Right cardiac atrium (tissue), 5 donors: ENCODE data around the gene COL5A1. TPM values are rescaled to one million over a fixed set of nuclear protein-coding genes. Genes with fewer than 3 reads are reported as not detected.

ENCODE experiments used
- ATAC-seq, 2 donors: fragments of 200-7000 bp; cut with Tn5 transposase; one replicate each; pipeline versions ENCODE4 v1.8.0 to v1.9.1; 2020; ENCODE audit warnings: moderate library complexity in 2 of 2, mild to moderate bottlenecking in 1 of 2
- DNase-seq, 3 donors: peaks; one replicate each; pipeline ENCODE4 v3.0.0-alpha.2; 2020
- H3K27ac ChIP-seq: one replicate; pipeline ENCODE4 v1.5.1; 2013; ENCODE audit warnings: mild to moderate bottlenecking, low read length, control low read depth, moderate library complexity
- H3K27me3 ChIP-seq: one replicate; pipeline ENCODE4 v1.6.1; 2013; ENCODE audit not compliant: control insufficient read depth, insufficient read depth
- H3K4me1 ChIP-seq: one replicate; pipeline ENCODE4 v1.6.1; 2013; ENCODE audit warnings: low read length; ENCODE audit not compliant: control insufficient read depth, insufficient read depth
- H3K4me3 ChIP-seq: one replicate; pipeline ENCODE4 v1.5.1; 2013; ENCODE audit warnings: low read length, control low read depth
- H3K9me3 ChIP-seq: one replicate; pipeline ENCODE4 v1.6.1; 2013; ENCODE audit warnings: low read length; ENCODE audit not compliant: control insufficient read depth
- WGBS: extraction: QIAGEN DNeasy Blood & Tissue Kit; methylation state at CpG from one replicate; pipeline ENCODE4 v1.1.7; 2013; 5-methylcytosine and 5-hydroxymethylcytosine counted together
- intact Hi-C, 4 donors: fragments of 100-400 bp; cut with DNase I; formaldehyde crosslinking; loops; one replicate each; pipeline versions ENCODE4 v1.11.0 to v1.14.0; 2022 to 2023
- microRNA-seq, 2 donors: library from miRNA; unstranded; fragments of <30 nt; microRNA quantifications; one replicate each; pipeline ENCODE4 v1.2.0, GENCODE V29; 2020 to 2021
- polyA plus RNA-seq: library from polyadenylated mRNA; stranded (reverse); fragments of 200-250 nt; gene quantifications from one replicate; pipeline ENCODE4 v1.2.3, GENCODE V29; 2013
- total RNA-seq, 4 donors: library from RNA; stranded (reverse); fragmentation: NEBNext Ultra II Directional; extraction: Animal tissue kit (Norgen Biotek cat#: 25700); gene quantifications; one replicate each; pipeline ENCODE4 v1.2.1, GENCODE V29; 2021
- donor health status: healthy with polysubstance abuse.
- donor health status: DM: no; HTN: yes; CAD: no.
- donor health status: DM: no; HTN: no; CAD: no.
- donor health status: DM: no; HTN: yes; CAD: no; lungs with severe emphysema.
- donor health status: DM: yes; HTN: yes; CAD: no.

COL5A1 gene
- total and polyA plus RNA-seq, 5 donors, result 15.4 to 35.8 (median 22.7) TPM

DNA sequence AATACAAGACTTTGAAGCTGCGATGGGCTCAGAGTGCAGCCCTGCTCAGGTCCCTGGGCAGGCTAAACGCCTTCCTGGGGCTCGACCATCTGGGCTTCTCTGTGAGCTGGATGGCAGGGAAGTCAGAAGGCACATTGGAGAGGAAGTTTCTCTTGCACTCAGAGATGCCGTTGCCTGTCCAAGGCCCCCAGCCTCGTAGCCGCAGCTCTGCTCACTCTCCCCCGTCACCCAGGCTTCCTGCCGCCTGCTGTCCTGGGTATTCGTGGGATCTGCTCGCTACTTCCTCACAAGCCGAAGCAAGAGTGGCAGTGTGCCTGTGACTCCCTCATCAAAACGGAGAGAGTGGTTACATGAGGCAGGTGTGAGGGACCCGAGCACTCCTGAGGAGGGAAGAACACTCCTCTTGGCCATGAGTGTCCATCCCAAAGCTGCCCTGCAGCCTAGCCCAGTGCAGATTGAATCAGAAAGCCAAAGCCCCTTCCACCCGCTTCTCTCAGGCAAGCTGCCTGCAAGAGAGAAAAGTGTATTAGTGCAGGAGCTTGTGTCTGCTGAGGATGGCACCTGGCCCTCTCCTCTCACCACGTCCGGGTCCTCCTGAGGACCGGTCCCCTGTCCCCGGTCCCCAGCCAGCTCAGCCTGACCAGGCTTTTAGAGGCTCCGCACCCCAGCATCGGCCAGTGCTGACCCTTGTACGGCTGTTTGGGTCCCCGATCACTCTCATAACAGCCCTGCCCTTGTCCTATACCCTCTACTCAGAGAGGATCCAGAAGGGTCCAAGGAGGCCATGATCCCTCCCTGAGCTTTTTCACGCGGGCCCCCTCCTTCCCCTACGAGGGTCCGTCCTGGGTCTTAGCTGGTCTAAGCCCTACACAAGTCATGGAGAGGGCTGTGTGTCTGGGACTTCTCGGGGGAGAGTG, 246.3 kb downstream of the COL5A1 start:
- intact Hi-C loops, result no loop called here
- Histone ChIP-seq H3K9me3 (no peaks in the 10 kb centered on the region), H3K4me3 (no peak overlapping the region), H3K27me3 (no peaks in the 10 kb centered on the region), H3K4me1 (no peaks in the 10 kb centered on the region), H3K27ac (no peak overlapping the region)
- no peak for ATAC-seq
- 70% methylated on average over 27 of the region's 27 CpGs for WGBS
- DNase-seq, result no peak

DNA sequence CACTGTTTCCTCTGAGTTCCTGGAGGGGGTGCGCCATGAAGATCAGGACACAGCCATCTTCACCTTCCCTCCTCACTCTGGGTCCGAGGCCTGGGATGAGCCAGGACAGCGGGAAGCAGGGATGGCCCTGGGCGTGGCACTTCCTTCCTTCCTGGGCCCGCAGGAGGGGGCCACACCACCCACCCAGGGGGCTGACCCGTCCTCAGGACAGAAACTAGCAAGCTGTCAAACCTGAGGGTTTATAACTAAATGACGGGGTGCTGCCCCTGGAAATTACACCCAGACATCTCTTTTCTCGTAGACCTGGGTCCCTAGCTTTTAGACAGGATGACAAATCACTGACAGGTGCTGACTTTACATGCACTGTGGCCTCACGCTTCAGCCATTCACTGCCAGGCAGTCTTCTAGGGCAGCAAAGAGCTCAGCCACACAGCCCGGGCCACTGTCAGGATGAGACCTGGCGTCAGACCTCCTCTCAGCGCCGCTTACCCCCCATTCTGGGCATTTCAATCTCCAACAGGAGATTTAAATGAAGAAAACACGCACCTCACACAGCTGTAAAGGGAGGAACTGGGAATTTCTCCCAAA, 247.1 kb downstream of the COL5A1 start:
- Histone ChIP-seq H3K9me3 (no peaks in the 10 kb centered on the region), H3K4me1 (no peaks in the 10 kb centered on the region), H3K27ac (no peak overlapping the region), H3K27me3 (no peaks in the 10 kb centered on the region), H3K4me3 (no peak overlapping the region)
- intact Hi-C loops, result no loop called here
- ATAC-seq (no peak), DNase-seq (no peak)
- 86% methylated on average over 14 of the region's 14 CpGs for WGBS

DNA sequence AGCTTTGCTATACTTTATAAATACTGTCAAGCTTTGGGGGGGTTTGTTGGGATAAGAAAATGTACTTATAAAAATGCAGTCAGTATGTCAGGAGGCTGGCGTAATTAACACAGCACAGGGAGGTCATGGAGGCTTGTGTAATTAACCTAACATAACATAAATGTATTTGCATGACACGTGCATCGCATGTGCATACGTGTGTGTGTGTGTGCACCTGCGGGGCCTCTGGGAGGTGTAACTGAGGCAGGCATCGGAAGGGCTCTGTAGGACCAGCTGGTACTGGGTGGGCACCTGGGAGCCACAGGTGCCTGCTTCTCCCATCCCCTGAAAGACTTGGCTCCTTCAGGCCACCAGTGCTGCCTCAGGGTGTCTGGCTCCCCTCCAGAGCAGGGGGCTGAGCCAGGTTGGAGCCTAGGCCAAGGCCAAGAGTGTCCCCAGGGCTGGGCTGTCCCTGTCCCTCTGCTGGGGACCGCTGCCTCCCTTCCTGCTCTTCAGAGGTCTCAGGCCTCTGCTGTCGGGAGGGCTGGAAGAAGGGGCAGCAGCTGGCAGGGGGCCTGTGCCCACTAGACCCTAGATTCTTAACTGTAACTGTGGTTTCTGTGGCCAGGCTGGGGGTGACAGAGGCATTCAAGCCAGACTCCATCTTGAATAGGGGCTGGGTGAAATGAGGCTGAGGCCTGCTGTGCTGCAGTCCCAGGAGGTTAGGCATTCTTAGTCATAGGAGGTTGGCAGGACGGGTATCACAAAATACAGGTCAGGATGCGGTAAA, 248.0 kb downstream of the COL5A1 start:
- 89% methylated on average over 10 of the region's 10 CpGs for WGBS
- Histone ChIP-seq H3K4me3 (no peak overlapping the region), H3K27ac (no peak overlapping the region), H3K4me1 (no peaks in the 10 kb centered on the region), H3K27me3 (no peaks in the 10 kb centered on the region), H3K9me3 (no peaks in the 10 kb centered on the region)
- intact Hi-C loops, result no loop called here
- ATAC-seq (no peak), DNase-seq (no peak)

DNA sequence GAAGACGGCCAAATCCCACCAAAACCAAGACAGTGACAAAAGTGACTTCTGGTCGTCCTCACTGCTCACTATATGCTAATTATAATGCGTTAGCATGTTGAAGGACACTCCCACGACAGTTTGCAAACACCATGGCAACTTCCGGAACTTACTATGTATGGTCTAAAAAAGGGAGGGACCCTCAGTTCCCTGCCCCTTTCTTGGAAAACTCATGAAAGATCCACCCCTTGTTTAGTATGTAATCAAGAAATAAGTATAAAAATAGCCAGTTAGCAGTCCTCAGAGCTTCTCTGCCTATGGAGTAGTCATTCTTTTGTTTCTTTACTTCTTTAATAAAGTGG, 248.5 kb downstream of the COL5A1 start:
- Histone ChIP-seq H3K27me3 (no peaks in the 10 kb centered on the region), H3K4me3 (no peak overlapping the region), H3K27ac (no peak overlapping the region), H3K9me3 (peaks cover 2% of the 10 kb centered on the region), H3K4me1 (no peaks in the 10 kb centered on the region)
- 69% methylated on average over 5 of the region's 5 CpGs for WGBS
- ATAC-seq (no peak), DNase-seq (no peak)
- intact Hi-C loops, result no loop called here

DNA sequence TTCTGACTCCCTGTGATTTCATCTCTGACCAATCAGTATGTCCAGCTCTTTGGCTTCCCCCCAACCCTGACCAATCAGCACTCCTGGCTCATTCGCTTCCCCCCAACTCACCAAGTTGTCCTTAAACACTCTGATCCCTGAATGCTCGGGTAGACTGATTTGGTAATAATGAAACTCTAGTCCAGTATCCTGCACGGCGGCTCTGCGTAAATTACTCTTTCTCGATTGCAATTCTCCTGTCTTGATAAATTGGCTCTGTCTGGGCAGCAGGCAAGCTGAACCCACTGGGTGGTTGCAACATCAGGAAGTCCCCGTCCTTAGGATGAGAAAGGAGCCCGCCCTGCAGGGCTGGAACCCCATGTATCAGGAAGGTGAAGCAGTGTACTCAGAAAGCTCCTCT, 249.4 kb downstream of the COL5A1 start:
- Histone ChIP-seq H3K4me3 (no peak overlapping the region), H3K9me3 (peaks cover 2% of the 10 kb centered on the region), H3K27ac (no peak overlapping the region), H3K27me3 (no peaks in the 10 kb centered on the region), H3K4me1 (no peaks in the 10 kb centered on the region)
- WGBS, result 82% methylated on average over 8 of the region's 8 CpGs
- intact Hi-C loops, result no loop called here
- DNase-seq (no peak), ATAC-seq (no peak)

DNA sequence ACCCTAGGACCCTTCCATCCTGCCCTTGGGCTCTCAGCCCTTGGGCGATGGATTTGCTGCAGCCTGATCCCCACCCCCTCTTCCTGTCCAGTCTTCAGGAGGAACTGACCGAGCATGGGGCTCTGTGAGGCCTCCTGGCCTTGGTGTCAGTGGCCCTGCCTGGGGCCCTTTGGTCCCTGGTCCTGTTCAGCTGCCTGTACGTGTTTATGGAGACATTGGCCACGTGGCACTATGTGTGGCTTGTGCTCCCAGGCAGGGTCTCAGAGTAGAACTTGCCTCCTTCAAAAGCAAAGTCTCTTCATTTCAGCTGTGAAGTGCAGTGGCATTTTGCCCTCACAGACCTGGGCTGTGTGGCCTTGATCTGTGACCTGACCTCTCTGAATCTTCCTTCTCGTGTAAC, 250.1 kb downstream of the COL5A1 start:
- DNase-seq (peak in 1 of 3 donors; percentile 37), ATAC-seq (no peak)

DNA sequence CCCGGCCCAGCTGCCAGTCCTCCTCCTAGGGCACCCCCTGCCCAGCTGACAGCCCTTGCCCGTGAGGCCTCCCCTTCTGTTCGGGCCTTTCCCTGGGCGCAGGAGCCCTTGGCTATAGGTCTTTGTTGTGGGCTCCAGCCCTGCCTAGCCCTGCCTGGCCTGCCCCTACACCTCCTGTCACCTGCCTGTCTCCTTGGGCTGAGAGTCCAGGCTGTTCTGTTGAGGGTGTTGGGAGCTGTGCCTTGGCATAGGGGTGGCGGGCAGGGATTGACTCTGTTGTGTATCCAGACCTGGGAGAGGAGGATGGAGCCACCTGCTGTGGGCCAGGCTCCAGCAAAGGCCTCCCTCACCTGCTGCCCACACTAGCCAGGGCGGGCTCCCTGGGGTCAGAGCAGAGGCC, 250.6 kb downstream of the COL5A1 start:
- Histone ChIP-seq H3K4me3 (no peak overlapping the region), H3K27ac (no peak overlapping the region), H3K4me1 (peaks cover 4% of the 10 kb centered on the region), H3K27me3 (no peaks in the 10 kb centered on the region), H3K9me3 (peaks cover 2% of the 10 kb centered on the region)
- 96% methylated on average over 6 of the region's 6 CpGs for WGBS
- intact Hi-C loops, result no loop called here
- DNase-seq, result no peak
- no peak for ATAC-seq

More for the DNA sequence above, 250.1 kb downstream of the COL5A1 start:
- Histone ChIP-seq H3K4me3 (no peak overlapping the region), H3K27ac (no peak overlapping the region), H3K4me1 (peaks cover 4% of the 10 kb centered on the region), H3K9me3 (peaks cover 2% of the 10 kb centered on the region), H3K27me3 (no peaks in the 10 kb centered on the region)
- intact Hi-C loops, result no loop called here
- WGBS, result 76% methylated on average over 5 of the region's 5 CpGs

DNA sequence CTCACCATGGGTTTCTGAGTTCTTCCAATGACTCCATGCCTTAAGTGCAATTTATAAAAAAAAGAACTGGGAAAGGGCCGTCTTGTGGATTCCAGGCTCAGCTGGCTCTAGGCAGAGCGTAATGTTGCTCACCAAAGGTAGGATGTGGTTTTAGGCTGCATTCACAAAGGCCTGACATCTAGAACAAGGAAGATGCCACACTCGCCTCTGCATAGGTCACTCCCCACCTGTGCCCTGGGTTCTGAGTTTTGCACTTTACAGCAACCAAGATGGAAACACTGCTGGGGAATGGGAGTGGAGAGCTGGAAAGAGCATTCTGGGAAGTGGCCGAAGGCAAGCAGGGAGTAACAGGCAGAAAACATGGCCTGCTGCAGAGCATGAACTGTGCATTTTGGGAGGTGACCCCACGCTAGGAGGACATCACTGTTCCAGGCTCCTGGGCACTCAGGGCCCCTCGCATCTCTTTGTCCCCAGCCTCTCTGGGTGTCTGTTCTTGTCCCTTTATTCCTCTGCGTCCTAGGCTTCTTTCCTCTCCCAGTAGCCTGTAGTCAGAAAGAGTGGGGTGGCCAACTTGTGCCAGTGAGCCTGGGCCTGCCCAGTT, 251.3 kb downstream of the COL5A1 start:
- Histone ChIP-seq H3K9me3 (peaks cover 2% of the 10 kb centered on the region), H3K27ac (no peak overlapping the region), H3K4me1 (peaks cover 6% of the 10 kb centered on the region), H3K4me3 (no peak overlapping the region), H3K27me3 (no peaks in the 10 kb centered on the region)
- ATAC-seq (no peak), DNase-seq (no peak)
- WGBS, result 95% methylated on average over 7 of the region's 7 CpGs
- intact Hi-C loops, result no loop called here

Small RNA genes lying within 50 kb of the gene (microRNA-seq; reads per million reads assigned to microRNA genes)
- gene MIR3689A (0 reads per million in 2 donors), gene MIR3689B (0 reads per million in 2 donors), gene MIR3689C (0 reads per million in 2 donors), gene MIR3689D1 (0 reads per million in 2 donors), gene MIR3689D2 (0 reads per million in 2 donors), gene MIR3689E (0 reads per million in 2 donors), gene MIR3689F (0 reads per million in 2 donors)

Other genes with a start within 250 kb of the COL5A1 start
- gene FCN2, start 239.0 kb downstream of the COL5A1 start, total RNA-seq, result not detected
- 0.72 TPM for gene FCN2, start 239.0 kb downstream of the COL5A1 start, polyA plus RNA-seq